ENCODE data around the gene RASSF8. TPM values are rescaled to one million over a fixed set of nuclear protein-coding genes. Genes with fewer than 3 reads are reported as not detected.

RASSF8 gene
- total RNA-seq, 1 experiment from 2014 or later = 9.2 TPM

DNA sequence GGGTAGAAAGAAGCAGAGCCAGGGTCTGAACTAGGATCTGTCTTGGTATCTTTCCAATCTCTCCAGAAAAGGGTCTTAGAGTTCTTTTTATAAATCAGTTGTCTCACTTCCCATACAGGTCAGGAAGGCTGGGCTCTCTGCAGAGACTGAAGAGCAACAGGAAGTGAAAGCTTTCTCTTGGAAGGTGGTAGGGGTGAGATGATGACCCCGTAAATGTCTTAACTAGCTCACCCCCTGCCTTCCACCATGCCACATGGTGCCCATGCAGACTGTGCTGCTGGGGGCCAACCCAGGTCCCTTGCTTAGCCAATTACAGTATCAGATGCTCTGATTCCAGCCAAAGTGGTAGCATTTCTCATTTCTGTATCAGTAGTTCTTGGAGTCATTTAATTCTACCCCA, 17.6 kb upstream of the RASSF8 start (continued):
- TF ChIP-seq RAD21 (IDR thresholded peaks at IDR 0.05; ENCODE audit: low read depth) (no peak), EZH2 (IDR thresholded peaks at IDR 0.05) (no peak), SRF (IDR thresholded peaks at IDR 0.05; ENCODE audit: low read depth) (no peak), POLR2AphosphoS5 (IDR thresholded peaks at IDR 0.05; ENCODE audit: low read depth, low read length) (no peak)
- TF ChIP-seq, protein P1, sequence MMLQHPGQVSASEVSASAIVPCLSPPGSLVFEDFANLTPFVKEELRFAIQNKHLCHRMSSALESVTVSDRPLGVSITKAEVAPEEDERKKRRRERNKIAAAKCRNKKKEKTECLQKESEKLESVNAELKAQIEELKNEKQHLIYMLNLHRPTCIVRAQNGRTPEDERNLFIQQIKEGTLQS (IDR thresholded peaks at IDR 0.05) = no peak

DNA sequence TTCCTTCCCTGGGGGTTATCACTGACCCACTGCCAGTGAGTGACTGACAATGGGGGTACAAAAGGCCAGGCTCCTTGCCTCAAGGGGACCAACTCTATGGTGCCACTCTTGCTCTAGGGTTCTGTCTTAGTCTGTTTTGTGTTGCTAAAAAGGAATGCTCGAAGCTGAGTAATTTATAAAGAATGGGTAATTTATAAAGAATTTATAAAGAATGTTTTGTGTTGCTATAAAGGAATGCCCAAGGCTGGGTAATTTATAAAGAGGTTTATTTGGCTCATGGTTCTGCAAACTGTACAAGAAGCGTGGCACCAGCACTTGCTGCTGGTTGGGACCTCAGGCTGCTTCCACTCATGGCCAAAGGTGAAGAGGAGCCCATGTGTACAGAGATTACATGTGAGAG, 15.8 kb upstream of the RASSF8 start:
- Histone ChIP-seq H3K27ac (ENCODE audit: low read depth, low read length) (no peak overlapping the region), H3K9ac (ENCODE audit: low read length) (no peak overlapping the region), H3K79me2 (ENCODE audit: insufficient read depth, low read length) (no peaks in the 10 kb centered on the region), H3K9me3 (ENCODE audit: control insufficient read depth in 1 of 2, insufficient read depth in 1 of 2, low read depth in 1 of 2, low read length in 2 of 2) (no peaks in the 10 kb centered on the region), H3K9me2 (ENCODE audit: insufficient read depth) (no peaks in the 10 kb centered on the region), H4K20me1 (ENCODE audit: insufficient read depth) (no peaks in the 10 kb centered on the region), H3K4me2 (ENCODE audit: low read length) (no peak overlapping the region), H3K4me1 (ENCODE audit: control insufficient read depth in 1 of 2, insufficient read depth in 2 of 2, low read length in 2 of 2) (no peaks in the 10 kb centered on the region), H3K36me3 (ENCODE audit: control insufficient read depth in 1 of 2, insufficient read depth in 2 of 2, low read length in 2 of 2) (no peaks in the 10 kb centered on the region), H3K4me3 (replicated peaks in 1 of 2; ENCODE audit: low read depth in 1 of 2, low read length in 2 of 2) (no peak overlapping the region), H2AFZ (ENCODE audit: low read depth, low read length, poor library complexity, severe bottlenecking) (no peak overlapping the region), H3K27me3 (ENCODE audit: insufficient read depth, low read length) (no peaks in the 10 kb centered on the region)
- BruUV-seq (replicated peaks) = no TSS peak
- DNase-seq (ENCODE audit: low read depth, low spot score) (no peak), ATAC-seq (no peak)
- RAD21 ChIA-PET (ENCODE audit: low non-redundant PET in 1 of 2, low total read pairs in 2 of 2, uncharacterized antibody in 2 of 2, unreplicated experiment in 2 of 2) = no interaction called here
- intact Hi-C loops (cut with micrococcal nuclease) = no loop called here
- POLR2A ChIA-PET = no interaction called here
- CTCF ChIA-PET = no interaction called here
- no peak for TF ChIP-seq SRF (IDR thresholded peaks at IDR 0.05; ENCODE audit: low read depth)
- no peak for TF ChIP-seq TCF7L2 (IDR thresholded peaks at IDR 0.05; ENCODE audit: borderline replicate concordance, extremely low read depth, insufficient read depth, insufficient read length)
- TF ChIP-seq EZH2phosphoT487 (IDR thresholded peaks at IDR 0.05; ENCODE audit: borderline replicate concordance) = no peak
- TF ChIP-seq, protein P2, sequence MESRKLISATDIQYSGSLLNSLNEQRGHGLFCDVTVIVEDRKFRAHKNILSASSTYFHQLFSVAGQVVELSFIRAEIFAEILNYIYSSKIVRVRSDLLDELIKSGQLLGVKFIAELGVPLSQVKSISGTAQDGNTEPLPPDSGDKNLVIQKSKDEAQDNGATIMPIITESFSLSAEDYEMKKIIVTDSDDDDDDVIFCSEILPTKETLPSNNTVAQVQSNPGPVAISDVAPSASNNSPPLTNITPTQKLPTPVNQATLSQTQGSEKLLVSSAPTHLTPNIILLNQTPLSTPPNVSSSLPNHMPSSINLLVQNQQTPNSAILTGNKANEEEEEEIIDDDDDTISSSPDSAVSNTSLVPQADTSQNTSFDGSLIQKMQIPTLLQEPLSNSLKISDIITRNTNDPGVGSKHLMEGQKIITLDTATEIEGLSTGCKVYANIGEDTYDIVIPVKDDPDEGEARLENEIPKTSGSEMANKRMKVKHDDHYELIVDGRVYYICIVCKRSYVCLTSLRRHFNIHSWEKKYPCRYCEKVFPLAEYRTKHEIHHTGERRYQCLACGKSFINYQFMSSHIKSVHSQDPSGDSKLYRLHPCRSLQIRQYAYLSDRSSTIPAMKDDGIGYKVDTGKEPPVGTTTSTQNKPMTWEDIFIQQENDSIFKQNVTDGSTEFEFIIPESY (IDR thresholded peaks at IDR 0.05; ENCODE audit: extremely low read depth, insufficient replicate concordance, low read length) = no peak
- no peak for TF ChIP-seq RAD21 (IDR thresholded peaks at IDR 0.05; ENCODE audit: low read depth)
- TF ChIP-seq, protein P3, sequence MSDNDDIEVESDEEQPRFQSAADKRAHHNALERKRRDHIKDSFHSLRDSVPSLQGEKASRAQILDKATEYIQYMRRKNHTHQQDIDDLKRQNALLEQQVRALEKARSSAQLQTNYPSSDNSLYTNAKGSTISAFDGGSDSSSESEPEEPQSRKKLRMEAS (IDR thresholded peaks at IDR 0.05) = no peak
- no peak for TF ChIP-seq EGR1 (IDR thresholded peaks at IDR 0.05; ENCODE audit: low read depth)
- TF ChIP-seq, protein P4, sequence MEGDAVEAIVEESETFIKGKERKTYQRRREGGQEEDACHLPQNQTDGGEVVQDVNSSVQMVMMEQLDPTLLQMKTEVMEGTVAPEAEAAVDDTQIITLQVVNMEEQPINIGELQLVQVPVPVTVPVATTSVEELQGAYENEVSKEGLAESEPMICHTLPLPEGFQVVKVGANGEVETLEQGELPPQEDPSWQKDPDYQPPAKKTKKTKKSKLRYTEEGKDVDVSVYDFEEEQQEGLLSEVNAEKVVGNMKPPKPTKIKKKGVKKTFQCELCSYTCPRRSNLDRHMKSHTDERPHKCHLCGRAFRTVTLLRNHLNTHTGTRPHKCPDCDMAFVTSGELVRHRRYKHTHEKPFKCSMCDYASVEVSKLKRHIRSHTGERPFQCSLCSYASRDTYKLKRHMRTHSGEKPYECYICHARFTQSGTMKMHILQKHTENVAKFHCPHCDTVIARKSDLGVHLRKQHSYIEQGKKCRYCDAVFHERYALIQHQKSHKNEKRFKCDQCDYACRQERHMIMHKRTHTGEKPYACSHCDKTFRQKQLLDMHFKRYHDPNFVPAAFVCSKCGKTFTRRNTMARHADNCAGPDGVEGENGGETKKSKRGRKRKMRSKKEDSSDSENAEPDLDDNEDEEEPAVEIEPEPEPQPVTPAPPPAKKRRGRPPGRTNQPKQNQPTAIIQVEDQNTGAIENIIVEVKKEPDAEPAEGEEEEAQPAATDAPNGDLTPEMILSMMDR (IDR thresholded peaks at IDR 0.05 in 2 of 3, conservative IDR thresholded peaks at IDR 0.05 in 1 of 3; ENCODE audit: borderline replicate concordance in 1 of 3, insufficient read depth in 1 of 3, low read depth in 2 of 3, low read length in 2 of 3) = no peak
- no peak for TF ChIP-seq EZH2 (IDR thresholded peaks at IDR 0.05)
- no peak for TF ChIP-seq CEBPB (IDR thresholded peaks at IDR 0.05; ENCODE audit: low read depth)
- no peak for TF ChIP-seq YY1 (IDR thresholded peaks at IDR 0.05; ENCODE audit: extremely low read depth, insufficient replicate concordance, low read depth, low read length)
- TF ChIP-seq ZFX (IDR thresholded peaks at IDR 0.05) = no peak
- no peak for TF ChIP-seq POLR2A (IDR thresholded peaks at IDR 0.05; ENCODE audit: borderline replicate concordance, extremely low read depth, insufficient read depth, insufficient read length)
- no peak for TF ChIP-seq ELF1 (IDR thresholded peaks at IDR 0.05; ENCODE audit: borderline replicate concordance, low read depth)
- no peak for TF ChIP-seq POLR2AphosphoS5 (IDR thresholded peaks at IDR 0.05; ENCODE audit: low read depth, low read length)
- no peak for TF ChIP-seq FOSL1 (IDR thresholded peaks at IDR 0.05; ENCODE audit: low read depth)
- TF ChIP-seq SIN3A (IDR thresholded peaks at IDR 0.05; ENCODE audit: low read depth) = no peak
- TF ChIP-seq, protein P5, sequence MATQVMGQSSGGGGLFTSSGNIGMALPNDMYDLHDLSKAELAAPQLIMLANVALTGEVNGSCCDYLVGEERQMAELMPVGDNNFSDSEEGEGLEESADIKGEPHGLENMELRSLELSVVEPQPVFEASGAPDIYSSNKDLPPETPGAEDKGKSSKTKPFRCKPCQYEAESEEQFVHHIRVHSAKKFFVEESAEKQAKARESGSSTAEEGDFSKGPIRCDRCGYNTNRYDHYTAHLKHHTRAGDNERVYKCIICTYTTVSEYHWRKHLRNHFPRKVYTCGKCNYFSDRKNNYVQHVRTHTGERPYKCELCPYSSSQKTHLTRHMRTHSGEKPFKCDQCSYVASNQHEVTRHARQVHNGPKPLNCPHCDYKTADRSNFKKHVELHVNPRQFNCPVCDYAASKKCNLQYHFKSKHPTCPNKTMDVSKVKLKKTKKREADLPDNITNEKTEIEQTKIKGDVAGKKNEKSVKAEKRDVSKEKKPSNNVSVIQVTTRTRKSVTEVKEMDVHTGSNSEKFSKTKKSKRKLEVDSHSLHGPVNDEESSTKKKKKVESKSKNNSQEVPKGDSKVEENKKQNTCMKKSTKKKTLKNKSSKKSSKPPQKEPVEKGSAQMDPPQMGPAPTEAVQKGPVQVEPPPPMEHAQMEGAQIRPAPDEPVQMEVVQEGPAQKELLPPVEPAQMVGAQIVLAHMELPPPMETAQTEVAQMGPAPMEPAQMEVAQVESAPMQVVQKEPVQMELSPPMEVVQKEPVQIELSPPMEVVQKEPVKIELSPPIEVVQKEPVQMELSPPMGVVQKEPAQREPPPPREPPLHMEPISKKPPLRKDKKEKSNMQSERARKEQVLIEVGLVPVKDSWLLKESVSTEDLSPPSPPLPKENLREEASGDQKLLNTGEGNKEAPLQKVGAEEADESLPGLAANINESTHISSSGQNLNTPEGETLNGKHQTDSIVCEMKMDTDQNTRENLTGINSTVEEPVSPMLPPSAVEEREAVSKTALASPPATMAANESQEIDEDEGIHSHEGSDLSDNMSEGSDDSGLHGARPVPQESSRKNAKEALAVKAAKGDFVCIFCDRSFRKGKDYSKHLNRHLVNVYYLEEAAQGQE (IDR thresholded peaks at IDR 0.05; ENCODE audit: low read depth) = no peak

All from HCT116 (cell line).